WTC11 (cell line): ENCODE data around the gene MRGPRX1. TPM values are rescaled to one million over a fixed set of nuclear protein-coding genes. Genes with fewer than 3 reads are reported as not detected.

ENCODE experiments used
- ATAC-seq: fragments of 200-7000 bp; cut with Tn5 transposase; 2 replicates; pipeline ENCODE4 v1.10.0; 2021; ENCODE audit warnings: mild to moderate bottlenecking, moderate library complexity
- CTCF ChIA-PET: fragments of 300-600 bp; sonication (Branson Sonifier 250); formaldehyde crosslinking; loops from one replicate; lab custom pipeline; 2021; ENCODE audit warnings: antibody characterized with exemption; lab: Charles Lee
- POLR2A ChIA-PET: fragments of 350-600 bp; sonication (Branson Sonifier 250); formaldehyde crosslinking; loops from one replicate; lab custom pipeline; 2021; ENCODE audit warnings: antibody characterized with exemption; lab: Charles Lee
- DNase-seq: peaks from one replicate; pipeline ENCODE4 v3.0.0; 2021; ENCODE audit warnings: low spot score
- H3K27ac Mint-ChIP-seq: 2 replicates; pipeline ENCODE4 v1.8.0; 2021; ENCODE audit warnings: mixed read lengths
- H3K27me3 Mint-ChIP-seq: 2 replicates; pipeline ENCODE4 v1.8.0; 2021; ENCODE audit warnings: low read depth, mild to moderate bottlenecking, moderate library complexity, mixed read lengths
- H3K36me3 Mint-ChIP-seq: 2 replicates; pipeline ENCODE4 v1.8.0; 2021; ENCODE audit warnings: mixed read lengths
- H3K4me1 Mint-ChIP-seq: 2 replicates; pipeline ENCODE4 v1.8.0; 2022; ENCODE audit warnings: mixed read lengths
- H3K4me3 Mint-ChIP-seq: 2 replicates; pipeline ENCODE4 v1.8.0; 2021; ENCODE audit warnings: mild to moderate bottlenecking, moderate library complexity, mixed read lengths
- H3K9me3 Mint-ChIP-seq: 2 replicates; pipeline ENCODE4 v1.8.0; 2021; ENCODE audit warnings: mixed read lengths
- ARID4B ChIP-seq: sonication (generic); formaldehyde crosslinking; IDR thresholded peaks from 2 replicates; pipeline ENCODE4 v1.8.0; 2023; ENCODE audit warnings: missing genetic modification reagents, mild to moderate bottlenecking, borderline replicate concordance
- CREB1 ChIP-seq: sonication (generic); formaldehyde crosslinking; IDR thresholded peaks from 2 replicates; pipeline ENCODE4 v1.8.0; 2023; ENCODE audit warnings: mild to moderate bottlenecking, missing genetic modification reagents
- ELF4 ChIP-seq: sonication (generic); formaldehyde crosslinking; IDR thresholded peaks from 2 replicates; pipeline ENCODE4 v1.8.1; 2022; ENCODE audit warnings: low read depth, mild to moderate bottlenecking, moderate library complexity, missing genetic modification reagents
- EMX1 ChIP-seq: fragments of 250-450 bp; sonication (Bioruptor Pico); IDR thresholded peaks from 2 replicates; pipeline ENCODE4 v1.8.0; 2021; ENCODE audit warnings: mild to moderate bottlenecking
- ESRRA ChIP-seq: sonication (generic); formaldehyde crosslinking; IDR thresholded peaks from 2 replicates; pipeline ENCODE4 v1.8.1; 2022; ENCODE audit warnings: mild to moderate bottlenecking, missing genetic modification reagents, borderline replicate concordance
- ETV6 ChIP-seq: sonication (generic); formaldehyde crosslinking; IDR thresholded peaks from 2 replicates; pipeline ENCODE4 v1.8.1; 2022; ENCODE audit warnings: mild to moderate bottlenecking, missing genetic modification reagents
- HMGXB4 ChIP-seq: sonication (generic); formaldehyde crosslinking; IDR thresholded peaks from 2 replicates; pipeline ENCODE4 v1.8.1; 2023; ENCODE audit warnings: mild to moderate bottlenecking, moderate library complexity, missing genetic modification reagents
- IRF2 ChIP-seq: sonication (generic); formaldehyde crosslinking; IDR thresholded peaks from 2 replicates; pipeline ENCODE4 v1.8.0; 2022; ENCODE audit warnings: low read depth, missing genetic modification reagents, borderline replicate concordance
- JAZF1 ChIP-seq: fragments of 250-450 bp; sonication (Bioruptor Pico); IDR thresholded peaks from 2 replicates; pipeline ENCODE4 v1.9.0; 2021; ENCODE audit warnings: moderate library complexity, mild to moderate bottlenecking, inconsistent platforms
- JUN ChIP-seq: sonication (generic); formaldehyde crosslinking; IDR thresholded peaks from 2 replicates; pipeline ENCODE4 v1.8.0; 2023; ENCODE audit warnings: mild to moderate bottlenecking, missing genetic modification reagents
- NFATC4 ChIP-seq: fragments of 250-450 bp; sonication (Bioruptor Pico); IDR thresholded peaks from 2 replicates; pipeline ENCODE4 v1.9.0; 2021; ENCODE audit warnings: mild to moderate bottlenecking
- PRRX2 ChIP-seq: fragments of 250-450 bp; sonication (Bioruptor Pico); IDR thresholded peaks from 2 replicates; pipeline ENCODE4 v1.8.0; 2021; ENCODE audit warnings: mild to moderate bottlenecking
- SMAD4 ChIP-seq: sonication (generic); formaldehyde crosslinking; IDR thresholded peaks from 2 replicates; pipeline ENCODE4 v1.8.0; 2022; ENCODE audit warnings: mild to moderate bottlenecking, missing genetic modification reagents
- SOX15 ChIP-seq: fragments of 250-450 bp; sonication (Bioruptor Pico); IDR thresholded peaks from 2 replicates; pipeline ENCODE4 v1.9.0; 2021; ENCODE audit warnings: mild to moderate bottlenecking
- TEAD1 ChIP-seq: sonication (generic); formaldehyde crosslinking; IDR thresholded peaks from 2 replicates; pipeline ENCODE4 v1.8.0; 2022; ENCODE audit warnings: mild to moderate bottlenecking, missing genetic modification reagents
- TEAD4 ChIP-seq: sonication (generic); formaldehyde crosslinking; IDR thresholded peaks from 2 replicates; pipeline ENCODE4 v1.8.0; 2022; ENCODE audit warnings: mild to moderate bottlenecking, missing genetic modification reagents
- USF2 ChIP-seq: sonication (generic); formaldehyde crosslinking; IDR thresholded peaks from 2 replicates; pipeline ENCODE4 v1.8.1; 2023; ENCODE audit warnings: mild to moderate bottlenecking, missing genetic modification reagents, moderate library complexity
- ZMAT4 ChIP-seq: fragments of 250-450 bp; sonication (Bioruptor Pico); IDR thresholded peaks from 2 replicates; pipeline ENCODE4 v1.9.0; 2021; ENCODE audit warnings: mild to moderate bottlenecking
- ZNF263 ChIP-seq: sonication (generic); formaldehyde crosslinking; IDR thresholded peaks from 2 replicates; pipeline ENCODE4 v1.8.1; 2022; ENCODE audit warnings: low read depth, mild to moderate bottlenecking, moderate library complexity, missing genetic modification reagents
- ZNF416 ChIP-seq: fragments of 250-450 bp; sonication (Bioruptor Pico); IDR thresholded peaks from 2 replicates; pipeline ENCODE4 v1.9.0; 2021; ENCODE audit warnings: mild to moderate bottlenecking, inconsistent platforms
- ZNF423 ChIP-seq: fragments of 250-450 bp; sonication (Bioruptor Pico); IDR thresholded peaks from 2 replicates; pipeline ENCODE4 v2.1.2; 2022; ENCODE audit warnings: mild to moderate bottlenecking, moderate library complexity
- total RNA-seq: library from RNA; stranded (reverse); gene quantifications from 3 replicates; pipeline ENCODE4 v1.2.3, GENCODE V29; 2021

The MRGPRX1 gene
- total RNA-seq, 1 experiment from 2014 or later = not detected

- no peak for TF ChIP-seq ARID4B (CRISPR knock-in tag)
- no peak for TF ChIP-seq IRF2 (CRISPR knock-in tag)
- TF ChIP-seq ZNF423 (CRISPR knock-in tag) = no peak
- TF ChIP-seq, all 79 proteins: peak for 0
Observed at GRCh38 chr11:18969720-18970119, 30.5 kb upstream of the MRGPRX1 start (continued).

GRCh38 chr11:18958221-18958910 lies 19.2 kb upstream of the MRGPRX1 start:
- no peaks in the 10 kb centered on the region for H3K27me3 Mint-ChIP-seq
- CTCF ChIA-PET = interaction anchor here (0.8 to 1.4 kb wide), 3 partner anchors 16 to 106 kb away, joined by 3 to 6 read pairs (median 4); no protein-coding TSS in a partner anchor
- TF ChIP-seq USF2 (CRISPR knock-in tag) (no peak), ZMAT4 (no peak), ETV6 (no peak), TEAD4 (CRISPR knock-in tag) (peak; percentile 33; the same call in 1 of the 2 replicates), ELF4 (CRISPR knock-in tag) (no peak), TEAD1 (CRISPR knock-in tag) (peak; percentile 86; the same call in 1 of the 2 replicates), ESRRA (CRISPR knock-in tag) (no peak)
- TF ChIP-seq, all 79 proteins: peak for 2
- Mint-ChIP-seq H3K9me3 (no peaks in the 10 kb centered on the region), H3K27ac (peak overlapping the region; percentile 30; the same call in 1 of the 2 replicates), H3K4me1 (peaks cover 16% of the 10 kb centered on the region), H3K4me3 (no peak overlapping the region), H3K36me3 (no peaks in the 10 kb centered on the region)
- ATAC-seq = peak; percentile 98
- POLR2A ChIA-PET = no interaction called here
- DNase-seq = peak; percentile 34

- Mint-ChIP-seq H3K4me1 (peaks cover 16% of the 10 kb centered on the region), H3K4me3 (no peak overlapping the region), H3K27ac (no peak overlapping the region), H3K9me3 (no peaks in the 10 kb centered on the region), H3K27me3 (no peaks in the 10 kb centered on the region), H3K36me3 (no peaks in the 10 kb centered on the region)
- CTCF ChIA-PET = no interaction called here
- ATAC-seq (no peak), DNase-seq (no peak)
- no peak for TF ChIP-seq SOX15 (CRISPR knock-in tag)
- TF ChIP-seq TEAD1 (CRISPR knock-in tag) = no peak
- TF ChIP-seq ZNF416 (CRISPR knock-in tag) = no peak
- no peak for TF ChIP-seq CREB1
- no peak for TF ChIP-seq PRRX2 (CRISPR knock-in tag)
- TF ChIP-seq HMGXB4 (CRISPR knock-in tag) = no peak
- TF ChIP-seq NFATC4 = no peak
- no peak for TF ChIP-seq JUN (CRISPR knock-in tag)
- no peak for TF ChIP-seq EMX1 (CRISPR knock-in tag)
- TF ChIP-seq SMAD4 (CRISPR knock-in tag) = no peak
- no peak for TF ChIP-seq ZNF263 (CRISPR knock-in tag)
- TF ChIP-seq JAZF1 = no peak
- POLR2A ChIA-PET = no interaction called here
Observed at GRCh38 chr11:18956630-18957029, 17.4 kb upstream of the MRGPRX1 start.
